GM18907 (cell line): ENCODE measurements around the gene CGB3.
"Not testable (repeated sequence)": the region's sequence is repeated elsewhere in the genome, so short reads cannot be mapped to it uniquely, and the experiment has no call there.

ENCODE experiments used
- ATAC-seq: cut with Tn5 transposase; IDR thresholded peaks from one replicate; pipeline ENCODE4 v1.9.1; 2021; ENCODE audit warnings: mild to moderate bottlenecking, moderate library complexity; ENCODE audit not compliant: unreplicated experiment

CGB3 gene

GRCh38 chr19:49042666-49043065, 18.5 kb upstream of the CGB3 start:
- not testable (repeated sequence) for ATAC-seq

GRCh38 chr19:49042177-49042576, 18.0 kb upstream of the CGB3 start:
- ATAC-seq = no peak

- not testable (repeated sequence) for ATAC-seq
Observed at GRCh38 chr19:49039736-49040135, 15.6 kb upstream of the CGB3 start.

- not testable (repeated sequence) for ATAC-seq
Observed at GRCh38 chr19:49038557-49039276, 14.6 kb upstream of the CGB3 start.

- not testable (repeated sequence) for ATAC-seq
Observed at GRCh38 chr19:49038111-49038510, 14.0 kb upstream of the CGB3 start.

- not testable (repeated sequence) for ATAC-seq
Observed at GRCh38 chr19:49036815-49037214, 12.7 kb upstream of the CGB3 start, which contains the start of gene CGB1. Gene CGB1, minus strand, starts transcription at chr19:49036895. Its CDS starts 184 bp downstream, at chr19:49036711.

GRCh38 chr19:49031642-49032301, 7.6 kb upstream of the CGB3 start, which contains the start of gene CGB2:
Gene CGB2, plus strand, starts transcription at chr19:49031890. Its CDS starts 206 bp downstream, at chr19:49032096.
- ATAC-seq = not testable (repeated sequence)

GRCh38 chr19:49030323-49030722, 6.2 kb upstream of the CGB3 start:
- not testable (repeated sequence) for ATAC-seq

GRCh38 chr19:49029749-49030148, 5.6 kb upstream of the CGB3 start:
- ATAC-seq = not testable (repeated sequence)

- ATAC-seq = not testable (repeated sequence)
Observed at GRCh38 chr19:49028686-49029085, 4.6 kb upstream of the CGB3 start.

- ATAC-seq = not testable (repeated sequence)
Observed at GRCh38 chr19:49025599-49025998, 1.5 kb upstream of the CGB3 start.

- not testable (repeated sequence) for ATAC-seq
Observed at GRCh38 chr19:49025088-49025487, 955 bp upstream of the CGB3 start.

GRCh38 chr19:49022116-49022515, 2.0 kb downstream of the CGB3 start:
- no peak for ATAC-seq

- ATAC-seq = no peak
Observed at GRCh38 chr19:49020931-49021895, 2.9 kb downstream of the CGB3 start.

- no peak for ATAC-seq
Observed at GRCh38 chr19:49020342-49020741, 3.8 kb downstream of the CGB3 start.

GRCh38 chr19:49019242-49019932, 4.7 kb downstream of the CGB3 start:
- no peak for ATAC-seq

GRCh38 chr19:49018388-49019241, 5.5 kb downstream of the CGB3 start:
- ATAC-seq = not testable (repeated sequence)

GRCh38 chr19:49017666-49018351, 6.3 kb downstream of the CGB3 start:
- no peak for ATAC-seq
